Smooth muscle cell (in vitro differentiated cells): Measurements from ENCODE around the gene ANKRD12. TPM values are rescaled to one million over a fixed set of nuclear protein-coding genes. Genes with fewer than 3 reads are reported as not detected.

Experiments used
- DNase-seq: peaks from one replicate; lab custom pipeline; 2025; ENCODE audit not compliant: unreplicated experiment; lab: John Stamatoyannopoulos, UW
- H2AFZ ChIP-seq: fragments of 200-600 bp; sonication (generic); 2 replicates; pipeline ENCODE4 v1.6.0; 2016; ENCODE audit warnings: antibody characterized with exemption, low read depth, mild to moderate bottlenecking
- H3F3A ChIP-seq: fragments of 200-600 bp; sonication (generic); 2 replicates; pipeline ENCODE4 v1.6.0; 2017; ENCODE audit warnings: antibody characterized with exemption, low read depth
- H3K27ac ChIP-seq: fragments of 200-600 bp; sonication (generic); 2 replicates; pipeline ENCODE4 v1.5.1; 2016; ENCODE audit warnings: low read depth, mild to moderate bottlenecking
- H3K27me3 ChIP-seq: fragments of 200-600 bp; sonication (generic); 2 replicates; pipeline ENCODE4 v1.6.1; 2016; ENCODE audit warnings: low read depth, mild to moderate bottlenecking
- H3K36me3 ChIP-seq: fragments of 200-600 bp; sonication (generic); 2 replicates; pipeline ENCODE4 v1.5.1; 2016; ENCODE audit warnings: low read depth
- H3K4me1 ChIP-seq: fragments of 200-600 bp; sonication (generic); 2 replicates; pipeline ENCODE4 v1.5.1; 2016; ENCODE audit warnings: low read depth
- H3K4me2 ChIP-seq: fragments of 200-600 bp; sonication (generic); 2 replicates; pipeline ENCODE4 v1.6.0; 2016; ENCODE audit warnings: mild to moderate bottlenecking
- H3K4me3 ChIP-seq: fragments of 200-600 bp; sonication (generic); 2 replicates; pipeline ENCODE4 v1.5.1; 2016; ENCODE audit warnings: mild to moderate bottlenecking
- H3K79me2 ChIP-seq: fragments of 200-600 bp; sonication (generic); 2 replicates; pipeline ENCODE4 v1.6.0; 2016; ENCODE audit warnings: low read depth, mild to moderate bottlenecking
- H3K9ac ChIP-seq: fragments of 200-600 bp; sonication (generic); 2 replicates; pipeline ENCODE4 v1.6.0; 2016; ENCODE audit warnings: low read depth
- H3K9me3 ChIP-seq: fragments of 200-600 bp; sonication (generic); replicated peaks from 2 replicates; pipeline ENCODE4 v1.5.1; 2016; ENCODE audit warnings: low read depth
- H4K20me1 ChIP-seq: fragments of 200-600 bp; sonication (generic); 2 replicates; pipeline ENCODE4 v1.6.0; 2016; ENCODE audit warnings: low read depth
- CTCF ChIP-seq: fragments of 200-600 bp; sonication (generic); IDR thresholded peaks from 2 replicates; pipeline ENCODE4 v1.5.1; 2017; ENCODE audit warnings: borderline replicate concordance, mild to moderate bottlenecking, antibody characterized with exemption; ENCODE audit not compliant: insufficient read depth, poor library complexity, severe bottlenecking
- WGBS: methylation state at CpG from one replicate; pipeline ENCODE4 v1.1.7; 2016; ENCODE audit warnings: low lambda C conversion rate; 5-methylcytosine and 5-hydroxymethylcytosine counted together
- polyA plus RNA-seq: library from polyadenylated mRNA; unstranded; fragments of >200 nt; fragmentation: Nextera tagmentation; extraction: Ambion mirVana; gene quantifications from 2 replicates; pipeline ENCODE4 v1.2.1, GENCODE V29; 2016
- total RNA-seq: library from RNA; depleted of rRNA; stranded (reverse); fragments of >200 nt; gene quantifications from 2 replicates; pipeline ENCODE4 v1.2.3, GENCODE V29; 2014

ANKRD12 gene
- total and polyA plus RNA-seq, 2 experiments from 2014 or later: 28.8 to 43.7 TPM

- Histone ChIP-seq H4K20me1 (no peaks in the 10 kb centered on the region), H3K36me3 (peaks cover 3% of the 10 kb centered on the region), H3K79me2 (no peaks in the 10 kb centered on the region), H3K4me1 (peaks cover 7% of the 10 kb centered on the region), H2AFZ (no peak overlapping the region), H3K4me2 (no peak overlapping the region), H3K27me3 (no peaks in the 10 kb centered on the region), H3F3A (no peaks in the 10 kb centered on the region), H3K4me3 (no peak overlapping the region), H3K9me3 (no peaks in the 10 kb centered on the region), H3K27ac (no peak overlapping the region), H3K9ac (no peak overlapping the region)
- no peak for TF ChIP-seq CTCF
- 97% methylated on average over 1 of the region's 1 CpG for WGBS
- no peak for DNase-seq
Observed at GRCh38 chr18:9278028-9278427, 141.4 kb downstream of the ANKRD12 start.

- TF ChIP-seq CTCF: no peak
- DNase-seq: no peak
- H3K36me3 ChIP-seq: peaks cover 3% of the 10 kb centered on the region
- 56% methylated on average over 5 of the region's 5 CpGs for WGBS
- H2AFZ ChIP-seq: no peak overlapping the region
- H3K79me2 ChIP-seq: no peaks in the 10 kb centered on the region
- no peak overlapping the region for H3K9ac ChIP-seq
- no peaks in the 10 kb centered on the region for H4K20me1 ChIP-seq
- H3K4me2 ChIP-seq: no peak overlapping the region
- peaks cover 7% of the 10 kb centered on the region for H3K4me1 ChIP-seq
- no peak overlapping the region for H3K4me3 ChIP-seq
- no peak overlapping the region for H3K27ac ChIP-seq
- no peaks in the 10 kb centered on the region for H3K9me3 ChIP-seq
- no peaks in the 10 kb centered on the region for H3F3A ChIP-seq
- H3K27me3 ChIP-seq: no peaks in the 10 kb centered on the region
Observed at GRCh38 chr18:9280849-9281248, 144.3 kb downstream of the ANKRD12 start.

GRCh38 chr18:9281780-9282179, 145.2 kb downstream of the ANKRD12 start:
- Histone ChIP-seq H3K4me1 (peaks cover 7% of the 10 kb centered on the region), H3K9ac (no peak overlapping the region), H2AFZ (no peak overlapping the region), H3K27ac (peak overlapping the region; percentile 32), H3K4me2 (peak overlapping the region; percentile 35), H3K9me3 (no peaks in the 10 kb centered on the region), H3K36me3 (peaks cover 2% of the 10 kb centered on the region), H3K79me2 (no peaks in the 10 kb centered on the region), H3K4me3 (no peak overlapping the region), H4K20me1 (no peaks in the 10 kb centered on the region), H3F3A (no peaks in the 10 kb centered on the region), H3K27me3 (no peaks in the 10 kb centered on the region)
- DNase-seq: no peak
- WGBS: 83% methylated on average over 1 of the region's 1 CpG
- no peak for TF ChIP-seq CTCF

GRCh38 chr18:9283791-9284190, 147.2 kb downstream of the ANKRD12 start:
- Histone ChIP-seq H3K27ac (no peak overlapping the region), H2AFZ (no peak overlapping the region), H3K9ac (no peak overlapping the region), H3K27me3 (no peaks in the 10 kb centered on the region), H3K4me3 (no peak overlapping the region), H3K4me2 (no peak overlapping the region), H3F3A (no peaks in the 10 kb centered on the region), H3K4me1 (peaks cover 7% of the 10 kb centered on the region), H3K9me3 (no peaks in the 10 kb centered on the region), H3K36me3 (no peaks in the 10 kb centered on the region), H3K79me2 (no peaks in the 10 kb centered on the region), H4K20me1 (no peaks in the 10 kb centered on the region)
- TF ChIP-seq CTCF: no peak
- WGBS: 68% methylated on average over 2 of the region's 2 CpGs
- DNase-seq: no peak
